Activated CD4-positive, alpha-beta T cell treated with anti-CD3 and anti-CD28 coated beads, Interleukin-2, amount 10 ng/mL, durations not matched to agents 7 days and 5 days (primary cell): ENCODE measurements around the gene LRTM2. TPM values are rescaled to one million over a fixed set of nuclear protein-coding genes. Genes with fewer than 3 reads are reported as not detected.

Experiments used
- CTCF ChIA-PET: fragments of 350-600 bp; sonication (Branson Sonifier 250); formaldehyde crosslinking; loops from one replicate; lab custom pipeline; 2021; ENCODE audit warnings: antibody characterized with exemption; lab: Charles Lee
- POLR2A ChIA-PET: fragments of 350-600 bp; sonication (Branson Sonifier 250); formaldehyde crosslinking; loops from one replicate; lab custom pipeline; 2021; ENCODE audit warnings: antibody characterized with exemption; lab: Charles Lee
- DNase-seq: peaks from one replicate; pipeline ENCODE4 v3.0.0-alpha.2; 2020
- H3K27ac Mint-ChIP-seq: one replicate; pipeline ENCODE4 v1.8.0; 2021; ENCODE audit warnings: mild to moderate bottlenecking, moderate library complexity, mixed read lengths
- H3K27me3 Mint-ChIP-seq: one replicate; pipeline ENCODE4 v1.8.0; 2021; ENCODE audit warnings: mixed read lengths
- H3K36me3 Mint-ChIP-seq: one replicate; pipeline ENCODE4 v1.8.0; 2021; ENCODE audit warnings: low read depth, mixed read lengths
- H3K4me1 Mint-ChIP-seq: one replicate; pipeline ENCODE4 v1.8.0; 2021; ENCODE audit warnings: mixed read lengths
- H3K4me3 Mint-ChIP-seq: one replicate; pipeline ENCODE4 v1.8.0; 2021; ENCODE audit warnings: mild to moderate bottlenecking, moderate library complexity, mixed read lengths
- H3K9me3 Mint-ChIP-seq: one replicate; pipeline ENCODE4 v1.8.0; 2021; ENCODE audit warnings: mixed read lengths
- total RNA-seq, 2 experiments: library from RNA; stranded (reverse); gene quantifications; one replicate each; pipeline ENCODE4 v1.2.3, GENCODE V29; 2021

LRTM2 gene
- total RNA-seq, 2 experiments from 2014 or later, result not detected

GRCh38 chr12:1863823-1864222 lies 43.5 kb downstream of the LRTM2 start:
- ChIA-PET POLR2A (no interaction called here), CTCF (no interaction called here)
- Mint-ChIP-seq H3K4me3 (no peak overlapping the region), H3K27me3 (peaks cover 27% of the 10 kb centered on the region), H3K27ac (no peak overlapping the region), H3K9me3 (no peaks in the 10 kb centered on the region), H3K36me3 (no peaks in the 10 kb centered on the region), H3K4me1 (no peaks in the 10 kb centered on the region)
- DNase-seq, result no peak

GRCh38 chr12:1864456-1864855 lies 44.1 kb downstream of the LRTM2 start:
- ChIA-PET POLR2A (no interaction called here), CTCF (no interaction called here)
- no peak overlapping the region for H3K27ac Mint-ChIP-seq
- H3K27me3 Mint-ChIP-seq, result peaks cover 28% of the 10 kb centered on the region
- H3K4me3 Mint-ChIP-seq, result no peak overlapping the region
- H3K9me3 Mint-ChIP-seq, result no peaks in the 10 kb centered on the region
- H3K36me3 Mint-ChIP-seq, result no peaks in the 10 kb centered on the region
- no peaks in the 10 kb centered on the region for H3K4me1 Mint-ChIP-seq
- DNase-seq, result no peak

DNA sequence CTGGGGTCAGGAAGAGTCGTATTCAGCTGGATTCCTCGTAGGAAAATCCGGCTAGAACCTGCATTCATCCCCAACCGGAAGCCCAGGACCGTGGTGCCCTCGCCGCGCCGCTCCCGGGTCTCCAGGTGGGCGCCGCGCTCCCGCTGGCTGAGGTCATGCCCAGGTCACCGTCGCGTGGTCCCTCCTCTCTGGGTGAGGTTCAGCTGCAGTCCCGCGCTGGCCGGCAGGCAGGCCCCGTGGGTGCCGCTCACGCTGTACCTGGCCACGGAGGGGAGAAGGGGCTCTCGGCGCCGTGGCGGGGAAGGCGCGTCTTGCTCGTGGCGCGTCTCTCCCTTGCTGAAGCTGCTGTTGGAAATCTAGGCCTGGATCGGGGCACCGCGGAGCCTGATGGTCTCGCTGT lies 44.5 kb downstream of the LRTM2 start:
- ChIA-PET CTCF (no interaction called here), POLR2A (no interaction called here)
- Mint-ChIP-seq H3K4me1 (no peaks in the 10 kb centered on the region), H3K36me3 (no peaks in the 10 kb centered on the region), H3K9me3 (no peaks in the 10 kb centered on the region), H3K27ac (no peak overlapping the region), H3K4me3 (no peak overlapping the region), H3K27me3 (peaks cover 29% of the 10 kb centered on the region)
- no peak for DNase-seq

GRCh38 chr12:1865284-1865866 lies 45.0 kb downstream of the LRTM2 start:
- no peak overlapping the region for H3K27ac Mint-ChIP-seq
- peaks cover 2% of the 10 kb centered on the region for H3K9me3 Mint-ChIP-seq
- DNase-seq, result no peak
- ChIA-PET CTCF (no interaction called here), POLR2A (no interaction called here)
- peaks cover 29% of the 10 kb centered on the region for H3K27me3 Mint-ChIP-seq
- no peaks in the 10 kb centered on the region for H3K4me1 Mint-ChIP-seq
- no peaks in the 10 kb centered on the region for H3K36me3 Mint-ChIP-seq
- no peak overlapping the region for H3K4me3 Mint-ChIP-seq

DNA sequence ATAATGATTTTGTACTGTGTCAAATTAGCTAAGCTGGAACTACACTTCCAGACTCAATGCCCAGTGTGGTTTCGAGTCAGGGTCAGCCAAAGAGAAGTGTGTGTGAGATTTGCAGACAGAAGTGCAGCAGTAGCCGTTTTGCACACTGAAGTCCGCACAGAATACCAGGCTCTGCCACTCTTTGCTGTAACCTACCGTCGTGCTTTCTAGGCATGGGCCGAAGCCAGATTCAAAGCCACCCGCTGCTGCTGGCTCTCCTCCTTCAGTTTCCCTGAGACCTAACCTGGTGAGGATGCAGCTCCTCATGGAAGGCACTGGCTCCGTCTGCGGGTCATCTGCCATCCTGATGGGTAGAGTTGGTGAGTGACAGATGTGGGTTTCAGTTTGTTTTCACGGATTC lies 48.8 kb downstream of the LRTM2 start:
- peaks cover 24% of the 10 kb centered on the region for H3K27me3 Mint-ChIP-seq
- no peak overlapping the region for H3K27ac Mint-ChIP-seq
- POLR2A ChIA-PET, result no interaction called here
- peaks cover 13% of the 10 kb centered on the region for H3K9me3 Mint-ChIP-seq
- no peaks in the 10 kb centered on the region for H3K4me1 Mint-ChIP-seq
- no peak overlapping the region for H3K4me3 Mint-ChIP-seq
- no peak for DNase-seq
- CTCF ChIA-PET, result no interaction called here
- no peaks in the 10 kb centered on the region for H3K36me3 Mint-ChIP-seq

DNA sequence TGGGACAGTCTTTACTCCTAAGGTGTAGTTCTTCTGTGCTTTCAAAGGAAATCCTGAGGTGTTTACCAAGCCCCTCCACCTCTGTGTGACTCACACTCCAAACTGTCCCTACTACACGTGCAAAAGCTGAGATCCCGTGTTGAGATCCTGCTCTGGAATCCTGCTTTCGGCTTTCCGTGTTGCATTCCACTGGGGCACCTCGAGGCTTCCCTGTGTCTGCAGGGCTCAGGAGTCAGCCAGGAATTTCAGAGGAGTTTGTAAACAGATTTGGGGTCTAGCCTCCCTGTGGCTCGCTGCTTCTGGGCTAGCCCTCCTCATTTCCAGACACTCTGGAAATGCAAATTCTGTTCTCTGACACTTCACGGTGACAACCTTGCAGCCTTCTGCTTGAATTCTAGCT lies 49.7 kb downstream of the LRTM2 start:
- Mint-ChIP-seq H3K36me3 (no peaks in the 10 kb centered on the region), H3K4me1 (no peaks in the 10 kb centered on the region), H3K9me3 (peaks cover 13% of the 10 kb centered on the region), H3K27me3 (peaks cover 23% of the 10 kb centered on the region), H3K27ac (no peak overlapping the region), H3K4me3 (no peak overlapping the region)
- DNase-seq, result no peak
- POLR2A ChIA-PET, result no interaction called here
- CTCF ChIA-PET, result no interaction called here

GRCh38 chr12:1870998-1871917 lies 50.9 kb downstream of the LRTM2 start:
- POLR2A ChIA-PET, result no interaction called here
- CTCF ChIA-PET, result no interaction called here
- no peak for DNase-seq
- no peaks in the 10 kb centered on the region for H3K36me3 Mint-ChIP-seq
- H3K4me3 Mint-ChIP-seq, result no peak overlapping the region
- H3K27me3 Mint-ChIP-seq, result peaks cover 16% of the 10 kb centered on the region
- no peaks in the 10 kb centered on the region for H3K4me1 Mint-ChIP-seq
- no peak overlapping the region for H3K27ac Mint-ChIP-seq
- H3K9me3 Mint-ChIP-seq, result peaks cover 13% of the 10 kb centered on the region

- H3K27ac Mint-ChIP-seq, result no peak overlapping the region
- DNase-seq, result no peak
- H3K9me3 Mint-ChIP-seq, result peaks cover 13% of the 10 kb centered on the region
- ChIA-PET CTCF (no interaction called here), POLR2A (no interaction called here)
- peaks cover 13% of the 10 kb centered on the region for H3K27me3 Mint-ChIP-seq
- H3K36me3 Mint-ChIP-seq, result no peaks in the 10 kb centered on the region
- H3K4me1 Mint-ChIP-seq, result no peaks in the 10 kb centered on the region
- H3K4me3 Mint-ChIP-seq, result no peak overlapping the region
Observed at GRCh38 chr12:1872001-1872400, 51.6 kb downstream of the LRTM2 start.

DNA sequence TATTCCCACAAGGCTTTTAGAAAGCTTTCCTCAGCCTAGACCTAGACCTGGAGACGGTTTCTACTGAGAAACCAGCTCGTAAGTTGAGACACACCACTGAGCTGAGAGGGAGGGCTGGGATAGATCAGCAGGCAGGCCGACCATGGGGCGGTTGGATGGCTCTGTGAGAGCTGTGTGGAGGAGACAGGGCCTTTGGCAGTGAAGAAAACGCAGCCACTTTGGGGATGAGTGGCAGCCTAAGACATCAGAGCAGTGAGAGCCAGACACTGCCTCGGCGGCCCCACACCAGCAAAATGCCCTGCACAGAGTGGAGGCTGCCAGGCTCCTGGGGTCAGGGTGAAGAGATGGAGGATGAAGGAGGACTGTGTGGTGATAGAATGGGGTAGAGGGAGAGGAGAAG lies 52.1 kb downstream of the LRTM2 start:
- H3K9me3 Mint-ChIP-seq, result peaks cover 13% of the 10 kb centered on the region
- H3K4me3 Mint-ChIP-seq, result no peak overlapping the region
- H3K4me1 Mint-ChIP-seq, result no peaks in the 10 kb centered on the region
- H3K27me3 Mint-ChIP-seq, result peaks cover 9% of the 10 kb centered on the region
- H3K27ac Mint-ChIP-seq, result no peak overlapping the region
- DNase-seq, result no peak
- POLR2A ChIA-PET, result no interaction called here
- H3K36me3 Mint-ChIP-seq, result no peaks in the 10 kb centered on the region
- CTCF ChIA-PET, result no interaction called here

GRCh38 chr12:1873531-1874510 lies 53.5 kb downstream of the LRTM2 start:
- DNase-seq, result no peak

GRCh38 chr12:1875608-1876007 lies 55.2 kb downstream of the LRTM2 start:
- Mint-ChIP-seq H3K27me3 (no peaks in the 10 kb centered on the region), H3K27ac (no peak overlapping the region), H3K4me1 (no peaks in the 10 kb centered on the region), H3K36me3 (no peaks in the 10 kb centered on the region), H3K4me3 (no peak overlapping the region), H3K9me3 (peaks cover 9% of the 10 kb centered on the region)
- ChIA-PET POLR2A (no interaction called here), CTCF (no interaction called here)
- no peak for DNase-seq

More at GRCh38 chr12:1873531-1874510, 53.5 kb downstream of the LRTM2 start:
- peaks cover 2% of the 10 kb centered on the region for H3K27me3 Mint-ChIP-seq
- ChIA-PET POLR2A (no interaction called here), CTCF (interaction anchor here (1.1 kb wide), 1 partner anchor 9 kb away, joined by 4 read pairs; no protein-coding TSS in a partner anchor)
- H3K36me3 Mint-ChIP-seq, result no peaks in the 10 kb centered on the region
- no peak overlapping the region for H3K4me3 Mint-ChIP-seq
- H3K4me1 Mint-ChIP-seq, result no peaks in the 10 kb centered on the region
- H3K27ac Mint-ChIP-seq, result no peak overlapping the region
- peaks cover 13% of the 10 kb centered on the region for H3K9me3 Mint-ChIP-seq

DNA sequence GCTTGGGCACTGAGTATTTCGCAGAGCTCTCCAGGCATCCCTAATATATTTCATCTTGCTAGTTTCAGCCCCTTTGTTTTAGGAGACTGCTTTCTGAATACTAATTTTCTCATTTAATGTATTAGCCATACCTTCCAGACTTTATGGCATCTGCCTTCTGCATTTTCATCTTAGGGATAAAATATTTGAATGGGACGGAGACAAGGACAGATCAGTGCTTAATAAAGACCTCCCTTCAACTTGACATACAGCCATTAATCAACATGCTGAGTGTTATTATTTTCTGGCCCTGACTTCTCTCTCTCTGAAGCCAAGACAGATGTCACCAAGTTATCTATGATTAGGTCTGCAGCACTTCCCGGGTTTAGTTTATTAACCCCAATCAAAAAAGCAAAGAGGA lies 55.7 kb downstream of the LRTM2 start:
- POLR2A ChIA-PET, result no interaction called here
- H3K36me3 Mint-ChIP-seq, result no peaks in the 10 kb centered on the region
- DNase-seq, result no peak
- no peak overlapping the region for H3K4me3 Mint-ChIP-seq
- H3K9me3 Mint-ChIP-seq, result peaks cover 6% of the 10 kb centered on the region
- H3K4me1 Mint-ChIP-seq, result no peaks in the 10 kb centered on the region
- H3K27me3 Mint-ChIP-seq, result no peaks in the 10 kb centered on the region
- H3K27ac Mint-ChIP-seq, result no peak overlapping the region
- CTCF ChIA-PET, result no interaction called here
